Activated CD8-positive, alpha-beta memory T cell treated with anti-CD3 and anti-CD28 coated beads for 4 hours (primary cell): Measurements from ENCODE around the gene TRIP13.
"Not testable (repeated sequence)": the region's sequence is repeated elsewhere in the genome, so short reads cannot be mapped to it uniquely, and the experiment has no call there.

ENCODE experiments used
- DNase-seq, 2 donors: peaks; one replicate each; pipeline ENCODE4 v3.0.0-alpha.2; 2020; ENCODE audit warnings: low read depth in 2 of 2

The TRIP13 gene

DNA sequence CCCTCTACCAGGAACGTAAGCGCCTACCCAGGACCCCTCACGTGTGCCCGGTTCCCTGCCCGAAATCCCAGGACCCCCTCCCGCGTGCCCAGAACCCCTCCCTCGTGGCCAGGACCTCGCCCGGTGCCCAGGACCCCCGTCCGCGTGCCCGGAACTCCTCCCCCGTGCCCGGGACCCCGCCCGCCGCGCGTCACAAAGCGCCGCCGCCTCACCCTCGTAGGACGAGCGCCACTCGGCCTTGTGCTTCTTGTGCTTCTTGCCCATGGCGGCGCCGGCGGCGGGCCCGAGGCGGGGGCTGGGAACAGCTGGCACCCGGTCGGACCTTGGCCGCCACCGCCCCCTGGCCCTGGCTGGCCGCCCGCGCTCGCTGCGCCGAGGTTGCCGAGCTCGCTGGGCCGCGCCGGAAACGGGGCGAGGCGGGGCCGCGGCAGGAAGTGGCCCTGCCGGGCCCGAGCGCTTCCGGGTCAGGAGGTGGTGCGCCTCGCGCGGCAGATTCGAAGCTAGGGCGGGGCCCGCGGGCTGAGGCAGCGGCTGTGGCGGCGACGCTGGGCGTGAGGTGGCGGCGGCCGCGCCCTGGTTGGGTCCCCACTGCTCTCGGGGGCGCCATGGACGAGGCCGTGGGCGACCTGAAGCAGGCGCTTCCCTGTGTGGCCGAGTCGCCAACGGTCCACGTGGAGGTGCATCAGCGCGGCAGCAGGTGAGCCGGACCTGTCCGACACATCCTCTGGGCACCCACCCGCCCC is at the start of gene TRIP13, which contains the start of gene BRD9:
TRIP13 (plus strand) TSS at position 491 of the 743 bp plus-strand sequence; CDS start at position 606, 115 bp downstream.
BRD9 (minus strand) TSS at position 408 of the 743 bp plus-strand sequence; CDS start at position 264, 144 bp downstream.
- DNase-seq: peak; percentile 68 to 70

GRCh38 chr5:843371-843770 is 49.3 kb upstream of the TRIP13 start:
- DNase-seq: not testable (repeated sequence)

GRCh38 chr5:843926-844325 is 48.8 kb upstream of the TRIP13 start:
- not testable (repeated sequence) for DNase-seq

- not testable (repeated sequence) for DNase-seq
Observed at GRCh38 chr5:844426-844825, 48.3 kb upstream of the TRIP13 start.

GRCh38 chr5:845031-845675 is 47.5 kb upstream of the TRIP13 start:
- DNase-seq: not testable (repeated sequence)

DNA sequence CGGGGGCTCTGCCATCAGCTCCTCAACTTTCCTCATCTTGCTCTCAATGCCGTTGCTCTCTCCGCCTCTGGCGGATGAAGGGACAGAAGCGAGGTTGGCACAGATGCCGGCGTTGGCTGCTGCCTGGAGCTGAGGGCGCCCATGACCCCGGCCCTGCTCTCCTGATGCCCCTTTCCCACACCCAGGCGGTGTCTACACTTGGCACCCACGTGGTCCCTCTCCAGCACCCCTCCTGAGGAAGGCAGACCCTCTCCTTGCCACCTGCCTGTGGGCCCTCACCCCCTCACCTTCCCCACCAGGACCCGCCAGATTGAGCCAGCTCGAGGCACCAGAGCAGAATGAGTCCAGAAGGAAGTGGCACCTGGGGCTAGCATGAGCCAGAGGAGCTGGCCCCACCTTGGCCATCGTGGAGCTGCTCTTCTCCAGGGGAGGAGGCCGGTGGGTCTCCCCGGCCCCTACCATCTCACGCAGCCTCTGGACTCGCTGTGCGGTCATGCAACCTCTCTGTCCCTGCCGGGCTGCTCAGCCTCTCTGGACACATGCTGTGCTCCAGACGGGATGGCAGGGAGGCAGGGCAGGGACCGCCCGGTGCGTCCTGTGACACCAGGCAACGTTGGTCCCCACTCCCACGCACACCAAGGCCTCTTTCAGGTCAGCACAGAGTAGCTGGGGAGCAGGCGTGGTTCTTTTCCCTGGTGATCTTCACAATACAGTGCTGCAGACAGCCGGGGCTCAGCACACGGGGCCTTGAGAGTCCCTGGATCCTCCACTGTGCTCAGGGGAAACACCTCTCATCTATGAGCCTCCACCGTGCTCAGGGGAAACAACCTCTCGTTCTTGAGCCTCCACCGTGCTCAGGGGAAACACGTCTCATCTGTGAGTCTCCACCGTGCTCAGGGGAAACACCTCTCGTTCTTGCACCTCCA is 46.7 kb upstream of the TRIP13 start:
- not testable (repeated sequence) for DNase-seq

GRCh38 chr5:846602-847091 is 46.0 kb upstream of the TRIP13 start:
- DNase-seq: not testable (repeated sequence)

DNA sequence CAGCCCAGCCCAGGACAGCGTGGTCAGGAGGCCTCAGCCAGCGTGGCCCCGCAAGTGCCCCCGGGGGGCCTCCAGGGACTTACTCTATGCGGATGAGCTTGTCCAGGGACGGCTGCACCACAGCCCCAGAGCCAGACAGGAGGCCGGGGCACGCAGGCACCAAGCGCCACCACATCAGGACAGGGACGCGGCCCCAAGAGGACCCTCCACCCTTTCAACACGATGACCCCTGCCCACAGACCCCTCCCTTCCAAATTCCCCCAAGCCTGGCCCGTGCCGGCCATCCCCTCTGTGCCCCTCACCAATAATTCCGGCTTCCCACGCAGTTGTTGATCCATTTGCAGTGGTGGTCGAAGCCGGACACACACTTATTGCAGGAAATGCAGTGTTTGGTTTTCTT is 45.5 kb upstream of the TRIP13 start:
- not testable (repeated sequence) for DNase-seq

GRCh38 chr5:847736-848135 is 44.9 kb upstream of the TRIP13 start:
- not testable (repeated sequence) for DNase-seq

GRCh38 chr5:848671-849111 is 44.0 kb upstream of the TRIP13 start:
- DNase-seq: no peak

DNA sequence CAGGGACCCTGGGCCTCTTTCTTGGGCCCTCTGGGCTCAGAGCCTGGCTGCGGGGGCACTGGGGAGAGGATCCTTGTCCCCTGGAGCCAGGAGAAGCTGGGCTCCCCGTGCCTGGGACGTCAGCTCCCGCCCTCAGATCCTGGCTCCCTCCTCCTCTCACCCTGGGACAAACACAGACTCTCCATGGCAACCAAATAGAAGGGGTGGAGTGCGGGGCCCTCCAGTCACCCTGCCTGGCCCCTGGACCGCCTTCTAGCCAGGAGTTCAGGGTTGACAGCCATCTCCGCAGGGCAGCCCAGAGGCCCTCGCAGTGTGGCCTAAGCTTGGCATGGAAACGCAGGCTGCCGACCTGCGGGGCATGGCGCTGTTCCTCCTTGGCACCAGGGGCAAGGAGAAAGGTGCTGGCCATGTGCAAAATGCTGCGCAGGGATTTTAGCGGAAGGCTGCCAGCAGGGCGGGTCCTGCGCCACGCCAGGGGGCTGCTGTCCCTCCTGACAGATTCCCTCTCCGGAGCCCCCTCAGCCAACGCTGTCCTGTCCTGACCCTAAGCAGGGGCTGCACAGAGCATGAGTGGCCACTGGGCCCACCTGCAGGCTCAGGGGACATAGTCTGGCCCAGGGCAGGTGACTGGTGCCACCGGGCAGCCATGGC is 42.9 kb upstream of the TRIP13 start:
- no peak for DNase-seq

DNA sequence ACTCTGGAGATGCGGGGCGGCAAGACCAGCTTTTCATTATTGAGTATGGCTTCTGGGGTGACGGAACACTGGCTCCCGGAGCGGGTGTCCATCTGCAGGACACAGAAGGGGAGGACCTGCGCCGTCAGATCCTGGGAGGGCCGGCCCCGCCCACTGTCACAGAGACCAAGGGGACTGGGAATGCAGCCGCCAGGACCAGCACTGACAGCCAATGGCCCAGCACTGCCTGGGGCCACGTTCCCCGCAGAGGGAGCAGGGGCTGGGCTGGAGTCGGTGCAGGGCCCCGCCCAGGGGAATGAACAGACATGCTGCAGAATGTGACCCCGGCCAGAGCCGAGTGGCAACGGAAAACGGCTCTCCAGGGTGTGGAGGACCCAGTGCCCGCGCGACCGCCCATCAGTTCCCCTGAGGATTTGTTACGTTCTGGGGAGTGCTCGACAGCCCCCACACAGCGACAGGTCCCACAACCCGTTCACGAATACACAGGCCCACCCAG is 42.1 kb upstream of the TRIP13 start, which contains the start of gene ZDHHC11:
ZDHHC11 (minus strand) TSS at position 476 of the 496 bp plus-strand sequence; CDS start at position 92, 384 bp downstream.
- no peak for DNase-seq

GRCh38 chr5:851076-851475 is 41.6 kb upstream of the TRIP13 start:
- DNase-seq: no peak

DNA sequence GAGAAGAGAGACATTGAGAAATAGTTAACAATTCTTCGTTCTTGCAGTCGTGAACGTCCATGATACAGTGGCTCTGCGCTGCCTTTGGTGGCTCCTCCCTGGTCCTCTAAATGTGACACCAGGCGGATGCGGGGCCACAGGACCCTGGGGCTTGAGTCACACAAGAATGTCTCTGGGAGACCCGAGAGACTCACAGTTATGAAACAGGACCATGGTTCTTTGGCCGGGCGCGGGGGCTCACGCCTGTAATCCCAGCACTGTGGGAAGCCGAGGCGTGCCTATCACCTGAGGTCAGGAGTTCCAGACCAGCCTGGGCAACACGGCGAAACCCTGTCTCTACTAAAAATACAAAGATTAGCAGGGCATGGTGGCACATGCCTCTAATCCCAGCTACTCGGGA is 41.1 kb upstream of the TRIP13 start:
- no peak for DNase-seq

DNA sequence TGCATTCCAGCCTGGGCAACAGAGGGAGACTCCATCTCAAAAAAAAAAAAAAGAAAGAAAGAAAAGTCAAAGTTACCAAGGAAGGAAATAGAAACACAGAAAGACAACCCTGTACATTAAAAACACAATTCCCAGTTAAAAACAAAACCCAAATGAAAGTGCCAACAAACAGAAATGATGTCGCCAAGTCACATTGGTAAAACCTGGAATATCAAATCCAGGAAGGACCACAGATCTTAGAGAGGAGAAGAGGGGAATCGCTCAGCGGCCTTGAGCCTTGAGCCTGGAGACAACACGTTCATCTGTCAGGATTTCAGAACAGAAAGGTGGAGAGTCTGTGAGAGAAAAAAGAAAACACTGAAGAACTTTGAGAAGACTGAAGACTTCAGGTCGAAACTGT is 40.7 kb upstream of the TRIP13 start:
- no peak for DNase-seq

DNA sequence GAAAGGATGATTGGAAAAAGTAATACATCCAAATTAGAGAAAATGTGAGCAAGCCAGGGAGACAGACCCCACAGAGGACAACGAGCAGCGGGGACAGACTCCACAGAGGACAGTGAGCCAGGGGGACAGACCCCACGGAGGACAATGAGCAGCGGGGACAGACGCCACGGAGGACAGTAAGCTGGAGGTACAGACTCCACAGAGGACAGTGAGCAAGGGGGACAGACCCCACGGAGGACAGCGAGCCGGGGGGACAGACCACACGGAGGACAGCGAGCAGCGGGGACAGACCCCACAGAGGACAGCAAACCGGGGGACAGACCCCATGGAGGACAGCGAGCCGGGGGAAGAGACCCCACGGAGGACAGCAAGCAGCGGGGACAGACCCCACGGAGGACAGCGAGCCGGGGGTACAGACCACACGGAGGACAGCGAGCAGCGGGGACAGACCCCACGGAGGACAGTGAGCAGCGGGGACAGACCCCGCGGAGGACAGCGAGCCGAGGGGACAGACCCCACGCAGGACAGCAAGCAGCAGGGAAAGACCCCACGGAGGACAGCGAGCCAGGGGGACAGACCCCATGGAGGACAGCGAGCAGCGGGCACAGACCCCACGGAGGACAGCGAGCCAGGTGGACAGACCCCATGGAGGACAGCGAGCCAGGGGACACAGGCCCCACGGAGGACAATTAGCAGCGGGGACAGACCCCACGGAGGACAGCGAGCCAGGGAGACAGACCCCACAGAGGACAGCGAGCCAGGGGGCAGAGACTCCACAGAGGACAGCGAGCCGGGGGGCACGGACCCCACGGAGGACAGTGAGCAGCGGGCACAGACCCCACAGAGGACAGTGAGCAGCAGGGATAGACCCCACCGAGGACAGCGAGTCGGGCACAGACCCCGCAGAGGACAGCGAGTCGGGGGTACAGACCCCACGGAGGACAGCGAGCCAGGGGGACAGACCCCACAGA is 40.0 kb upstream of the TRIP13 start:
- no peak for DNase-seq

DNA sequence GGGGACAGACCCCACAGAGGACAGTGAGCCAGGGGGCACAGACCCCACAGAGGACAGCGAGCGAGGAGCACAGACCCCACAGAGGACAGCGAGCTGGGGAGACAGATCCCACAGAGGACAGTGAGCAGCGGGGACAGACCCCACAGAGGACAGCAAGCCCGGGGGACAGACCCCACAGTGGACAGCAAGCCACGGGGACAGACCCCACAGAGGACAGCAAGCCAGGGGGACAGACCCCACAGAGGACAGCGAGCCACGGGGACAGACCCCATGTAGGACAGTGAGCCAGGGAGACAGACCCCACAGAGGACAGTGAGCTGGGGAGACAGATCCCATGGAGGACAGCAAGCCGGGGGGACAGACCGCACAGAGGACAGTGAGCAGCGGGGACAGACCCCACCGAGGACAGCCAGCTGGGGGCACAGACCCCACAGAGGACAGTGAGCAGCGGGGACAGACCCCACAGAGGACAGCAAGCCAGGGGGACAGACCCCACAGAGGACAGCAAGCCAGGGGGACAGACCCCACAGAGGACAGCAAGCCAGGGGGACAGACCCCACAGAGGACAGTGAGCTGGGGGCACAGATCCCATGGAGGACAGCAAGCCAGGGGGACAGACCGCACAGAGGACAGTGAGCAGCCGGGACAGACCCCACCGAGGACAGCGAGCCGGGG is 39.1 kb upstream of the TRIP13 start:
- DNase-seq: not testable (repeated sequence)

GRCh38 chr5:854217-854616 is 38.5 kb upstream of the TRIP13 start:
- DNase-seq: no peak
